Upper lobe of left lung (tissue), 6 donors: ENCODE results near the gene LOXL4. TPM values are rescaled to one million over a fixed set of nuclear protein-coding genes. Genes with fewer than 3 reads are reported as not detected.

Source experiments
- ATAC-seq, 2 donors: fragments of 200-7000 bp; cut with Tn5 transposase; one replicate each; pipeline ENCODE4 v1.9.1; 2022; ENCODE audit warnings: mild to moderate bottlenecking in 2 of 2, moderate library complexity in 2 of 2; ENCODE audit not compliant: low FRiP score in 2 of 2
- DNase-seq, 2 donors: peaks; one replicate each; pipeline ENCODE4 v3.0.0-alpha.2; 2019 to 2020
- H3K27ac ChIP-seq, 4 donors: fragments of 200-600 bp; sonication (generic); one replicate each; pipeline ENCODE4 v1.5.1; 2016 to 2019
- H3K27me3 ChIP-seq, 4 donors: fragments of 200-600 bp; sonication (generic); one replicate each; pipeline ENCODE4 v1.5.1; 2017 to 2019
- H3K36me3 ChIP-seq, 4 donors: fragments of 200-600 bp; sonication (generic); one replicate each; pipeline ENCODE4 v1.5.1; 2016 to 2019
- H3K4me1 ChIP-seq, 4 donors: fragments of 200-600 bp; sonication (generic); one replicate each; pipeline ENCODE4 v1.5.1; 2018 to 2019
- H3K4me3 ChIP-seq, 4 donors: fragments of 200-600 bp; sonication (generic); one replicate each; pipeline ENCODE4 v1.5.1; 2017 to 2019; ENCODE audit warnings: mild to moderate bottlenecking in 2 of 4, moderate library complexity in 1 of 4
- H3K9me3 ChIP-seq, 4 donors: fragments of 200-600 bp; sonication (generic); one replicate each; pipeline ENCODE4 v1.5.1; 2018 to 2019
- EP300 ChIP-seq, 4 donors: sonication (generic); formaldehyde crosslinking; IDR thresholded peaks; one replicate each; pipeline ENCODE4 v1.5.1; 2017; ENCODE audit warnings: antibody characterized with exemption in 4 of 4, control low read depth in 2 of 4
- POLR2A ChIP-seq, 4 donors: fragments of 450-650 bp; IDR thresholded peaks; one replicate each; pipeline ENCODE4 v1.5.1; 2016 to 2017; ENCODE audit warnings: antibody characterized with exemption in 4 of 4, mild to moderate bottlenecking in 2 of 4
- POLR2AphosphoS5 ChIP-seq, 2 donors: sonication (generic); formaldehyde crosslinking; IDR thresholded peaks; one replicate each; pipeline ENCODE4 v1.5.1; 2017; ENCODE audit warnings: antibody characterized with exemption in 2 of 2
- WGBS, 2 donors: methylation state at CpG; one replicate each; pipeline ENCODE4 v1.1.5; 2017 to 2018; 5-methylcytosine and 5-hydroxymethylcytosine counted together
- total RNA-seq, 6 donors: library from RNA; depleted of rRNA in 4 of 6; stranded (reverse); fragments of >200 nt in 4 of 6; gene quantifications; one replicate each; pipeline versions ENCODE4 v1.1.0 to v1.2.1, GENCODE V29; 2016 to 2021
- TF ChIP-seq, protein P1 (sequence below), 6 experiments: fragments of 450-650 bp in 4 of 6; fragments of 200-600 bp in 2 of 6; sonication (generic) in 2 of 6; IDR thresholded peaks; one replicate each; pipeline ENCODE4 v1.5.1; 2016 to 2019; ENCODE audit warnings: antibody characterized with exemption in 6 of 6
- donor health status: DM: no; HTN: no; CAD: no; lungs with moderate emphysema.
- donor health status: DM: no; HTN: yes; CAD: no; lungs with severe emphysema.

LOXL4 gene
- total RNA-seq: 1 to 10 TPM; 3.9 to 6.8 (median 5.2) TPM

DNA sequence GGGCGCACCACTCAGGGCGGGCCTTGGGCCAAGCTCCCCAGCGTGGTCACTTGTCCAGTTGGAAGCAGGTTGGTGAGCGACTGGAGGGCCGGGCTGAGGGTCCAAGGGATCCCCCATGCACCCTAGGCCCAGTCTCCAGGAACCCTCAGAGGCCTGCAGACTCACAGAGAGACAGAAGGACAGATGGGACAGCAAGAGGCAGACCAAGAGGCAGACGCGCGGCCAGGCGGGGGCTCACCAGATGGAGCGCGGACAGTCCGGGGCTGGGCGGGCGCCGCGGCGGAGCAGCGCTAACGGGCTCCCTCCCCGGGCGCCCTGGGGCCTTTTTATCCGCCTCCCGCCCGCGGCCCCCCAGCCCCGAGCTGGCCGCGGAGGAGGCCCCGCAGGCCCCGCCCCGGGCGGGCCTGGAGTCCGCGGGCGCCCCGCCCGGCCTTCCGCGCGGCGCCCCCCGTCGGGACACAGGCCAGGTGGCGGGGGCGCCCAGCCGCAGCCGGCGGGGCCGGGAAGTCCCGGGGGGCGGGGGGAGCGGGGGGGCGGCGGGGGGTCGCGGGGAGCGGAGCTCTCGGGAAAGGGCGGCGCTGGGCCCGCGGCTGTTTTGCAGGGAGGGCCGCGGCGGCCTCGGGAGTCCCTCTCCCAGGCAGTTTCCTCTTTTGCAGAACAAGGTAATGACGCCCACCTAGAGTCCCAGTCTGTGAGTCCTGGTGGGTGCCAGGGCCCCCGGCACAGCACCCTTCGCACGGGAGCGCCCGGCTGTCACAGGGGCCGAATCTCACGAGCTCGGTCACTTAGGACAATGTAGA is at the start of gene LOXL4:
LOXL4 (minus strand) TSS at position 301 of the 800 bp plus-strand sequence. CDS start 5,175 bp downstream, outside the sequence.
- H3K9me3 ChIP-seq: no peaks in the 10 kb centered on the region
- peaks cover 0 to 9% (median 0%) of the 10 kb centered on the region in 4 donors for H3K27me3 ChIP-seq
- peaks cover 16 to 26% (median 22%) of the 10 kb centered on the region in 4 donors for H3K4me1 ChIP-seq
- DNase-seq (peak in 1 of 2 donors; percentile 88), ATAC-seq (peak in 1 of 2 donors; percentile 66)
- H3K4me3 ChIP-seq: peak within 1 kb of the TSS; percentile 11 to 61 (median 55)
- H3K36me3 ChIP-seq: no peaks in the 10 kb centered on the region
- H3K27ac ChIP-seq: peak within 1 kb of the TSS; percentile 62 to 80 (median 78)
- TF ChIP-seq EP300 (IDR thresholded peaks at IDR 0.05) (no peak), POLR2A (IDR thresholded peaks at IDR 0.05) (peak in 1 of 4 donors; percentile 19)
- WGBS, 2 donors: 6 to 26% methylated on average over 11 to 49 of the region's 75 CpGs

DNA sequence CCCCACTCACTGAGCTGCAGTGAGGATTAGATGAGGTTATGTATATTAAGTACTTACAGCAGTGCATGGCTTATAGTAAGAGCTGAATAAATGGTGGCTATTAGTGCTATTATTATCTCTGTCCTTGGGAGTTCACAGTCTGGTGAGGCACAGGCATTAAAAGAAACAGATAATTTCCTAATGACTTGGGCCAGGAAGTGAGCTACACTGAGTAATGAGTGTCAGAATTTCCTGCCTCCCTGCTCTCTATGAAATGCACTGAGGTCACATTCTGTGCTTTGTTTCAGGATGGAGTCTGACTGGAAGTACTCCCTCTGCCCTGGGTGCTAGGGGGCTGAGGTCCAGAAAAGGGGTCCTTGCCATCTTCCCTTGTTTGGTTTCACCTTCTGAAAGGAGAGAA is 48.7 kb upstream of the LOXL4 start:
- Histone ChIP-seq H3K27ac (peak overlapping the region in 1 of 4 donors; percentile 15), H3K9me3 (no peaks in the 10 kb centered on the region), H3K4me1 (peaks cover 13 to 35% (median 16%) of the 10 kb centered on the region in 4 donors), H3K36me3 (no peaks in the 10 kb centered on the region), H3K27me3 (no peaks in the 10 kb centered on the region), H3K4me3 (no peak overlapping the region)
- ATAC-seq (peak in 1 of 2 donors; percentile 50), DNase-seq (no peak)
- TF ChIP-seq POLR2A (IDR thresholded peaks at IDR 0.05): no peak
- no peak for TF ChIP-seq EP300 (IDR thresholded peaks at IDR 0.05)

GRCh38 chr10:98316170-98316569 is 48.2 kb upstream of the LOXL4 start:
- Histone ChIP-seq H3K27ac (no peak overlapping the region), H3K36me3 (no peaks in the 10 kb centered on the region), H3K9me3 (no peaks in the 10 kb centered on the region), H3K4me3 (no peak overlapping the region), H3K4me1 (peaks cover 13 to 35% (median 16%) of the 10 kb centered on the region in 4 donors), H3K27me3 (no peaks in the 10 kb centered on the region)
- no peak for ATAC-seq
- 61 to 67% methylated on average over 5 of the region's 5 CpGs for WGBS, 2 donors
- no peak for TF ChIP-seq POLR2AphosphoS5 (IDR thresholded peaks at IDR 0.05)
- TF ChIP-seq POLR2A (IDR thresholded peaks at IDR 0.05): peak in 1 of 4 donors; percentile 16
- no peak for TF ChIP-seq EP300 (IDR thresholded peaks at IDR 0.05)
- TF ChIP-seq, protein P1, sequence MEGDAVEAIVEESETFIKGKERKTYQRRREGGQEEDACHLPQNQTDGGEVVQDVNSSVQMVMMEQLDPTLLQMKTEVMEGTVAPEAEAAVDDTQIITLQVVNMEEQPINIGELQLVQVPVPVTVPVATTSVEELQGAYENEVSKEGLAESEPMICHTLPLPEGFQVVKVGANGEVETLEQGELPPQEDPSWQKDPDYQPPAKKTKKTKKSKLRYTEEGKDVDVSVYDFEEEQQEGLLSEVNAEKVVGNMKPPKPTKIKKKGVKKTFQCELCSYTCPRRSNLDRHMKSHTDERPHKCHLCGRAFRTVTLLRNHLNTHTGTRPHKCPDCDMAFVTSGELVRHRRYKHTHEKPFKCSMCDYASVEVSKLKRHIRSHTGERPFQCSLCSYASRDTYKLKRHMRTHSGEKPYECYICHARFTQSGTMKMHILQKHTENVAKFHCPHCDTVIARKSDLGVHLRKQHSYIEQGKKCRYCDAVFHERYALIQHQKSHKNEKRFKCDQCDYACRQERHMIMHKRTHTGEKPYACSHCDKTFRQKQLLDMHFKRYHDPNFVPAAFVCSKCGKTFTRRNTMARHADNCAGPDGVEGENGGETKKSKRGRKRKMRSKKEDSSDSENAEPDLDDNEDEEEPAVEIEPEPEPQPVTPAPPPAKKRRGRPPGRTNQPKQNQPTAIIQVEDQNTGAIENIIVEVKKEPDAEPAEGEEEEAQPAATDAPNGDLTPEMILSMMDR (IDR thresholded peaks at IDR 0.05): no peak
- peak in 1 of 2 donors; percentile 35 for DNase-seq

DNA sequence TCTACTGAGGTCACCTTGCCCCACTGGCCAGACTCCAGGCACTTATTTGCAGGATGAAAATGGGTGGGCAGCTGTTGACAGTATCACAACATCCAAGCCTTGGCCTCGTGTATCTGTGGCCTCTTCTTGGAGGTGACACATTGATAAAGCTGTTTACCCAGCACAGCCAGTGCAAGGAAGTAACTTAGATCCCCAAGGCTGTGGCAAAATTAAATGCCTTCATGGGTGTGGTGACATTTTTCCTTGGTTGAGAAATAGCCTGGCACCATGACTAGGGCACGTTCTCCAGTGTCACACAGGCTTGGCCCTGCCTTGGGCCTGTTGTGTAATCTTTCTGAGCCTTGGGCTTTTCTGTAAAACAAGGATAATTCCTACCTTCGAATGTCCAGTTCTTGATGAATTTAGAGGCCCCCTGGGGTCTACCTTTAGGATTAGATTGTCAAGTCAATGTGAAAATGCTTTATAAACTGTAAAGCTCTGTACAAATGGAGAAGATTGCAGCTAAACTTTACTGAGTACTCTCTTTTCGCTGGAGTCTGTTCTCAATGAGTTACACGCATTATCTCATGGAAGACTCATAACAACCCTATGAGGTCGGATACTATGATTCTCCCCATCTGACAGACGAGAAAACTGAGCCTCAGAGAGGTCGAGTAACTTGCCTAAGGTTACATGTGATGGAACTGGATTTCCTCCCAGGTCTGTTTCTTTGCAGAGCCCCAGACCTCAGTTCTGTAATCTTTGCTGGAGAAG is 46.7 kb upstream of the LOXL4 start:
- peak overlapping the region in 1 of 4 donors; percentile 7 for H3K27ac ChIP-seq
- no peaks in the 10 kb centered on the region for H3K9me3 ChIP-seq
- WGBS, 2 donors: 68 to 75% methylated on average over 8 of the region's 8 CpGs
- H3K36me3 ChIP-seq: no peaks in the 10 kb centered on the region
- DNase-seq (peak in 1 of 2 donors; percentile 77), ATAC-seq (peak; percentile 26 to 74)
- peaks cover 13 to 37% (median 16%) of the 10 kb centered on the region in 4 donors for H3K4me1 ChIP-seq
- peak in 1 of 4 donors; percentile 50 for TF ChIP-seq EP300 (IDR thresholded peaks at IDR 0.05)
- TF ChIP-seq, protein P1 (IDR thresholded peaks at IDR 0.05): no peak
- no peak for TF ChIP-seq POLR2A (IDR thresholded peaks at IDR 0.05)
- peak; percentile 23 to 57 for TF ChIP-seq POLR2AphosphoS5 (IDR thresholded peaks at IDR 0.05)
- H3K27me3 ChIP-seq: no peaks in the 10 kb centered on the region
- no peak overlapping the region for H3K4me3 ChIP-seq

DNA sequence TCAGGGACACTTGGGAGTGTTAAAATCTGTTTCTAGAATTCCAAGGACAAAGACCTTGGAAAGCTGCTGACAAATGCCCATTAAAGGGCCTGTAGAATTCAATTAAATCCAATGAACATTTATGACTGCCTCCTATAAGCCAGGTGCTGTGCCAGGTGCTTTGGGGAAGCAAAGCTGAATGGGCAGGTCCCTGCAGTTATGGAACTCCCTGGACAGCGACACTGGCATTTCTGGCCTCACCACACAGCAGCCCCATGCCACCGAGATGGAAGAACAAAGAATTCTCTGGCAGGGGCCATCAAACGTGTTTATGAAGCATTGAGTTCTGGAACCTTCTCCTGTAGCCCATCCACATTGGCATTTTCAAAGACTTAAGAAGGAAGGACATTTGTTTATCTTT is 45.6 kb upstream of the LOXL4 start:
- DNase-seq (no peak), ATAC-seq (no peak)
- 76 to 86% methylated on average over 3 of the region's 3 CpGs for WGBS, 2 donors
- TF ChIP-seq EP300 (IDR thresholded peaks at IDR 0.05) (no peak), POLR2AphosphoS5 (IDR thresholded peaks at IDR 0.05) (no peak), POLR2A (IDR thresholded peaks at IDR 0.05) (no peak)
- no peaks in the 10 kb centered on the region for H3K9me3 ChIP-seq
- H3K4me3 ChIP-seq: no peak overlapping the region
- no peak overlapping the region for H3K27ac ChIP-seq
- no peaks in the 10 kb centered on the region for H3K27me3 ChIP-seq
- H3K4me1 ChIP-seq: peaks cover 13 to 43% (median 19%) of the 10 kb centered on the region in 4 donors
- H3K36me3 ChIP-seq: no peaks in the 10 kb centered on the region

GRCh38 chr10:98312822-98313221 is 44.8 kb upstream of the LOXL4 start:
- no peak for DNase-seq
- WGBS, 2 donors: 74 to 93% methylated on average over 2 to 5 of the region's 5 CpGs
- ATAC-seq: no peak
- TF ChIP-seq, protein P1 (IDR thresholded peaks at IDR 0.05): no peak
- TF ChIP-seq POLR2AphosphoS5 (IDR thresholded peaks at IDR 0.05) (no peak), POLR2A (IDR thresholded peaks at IDR 0.05) (no peak), EP300 (IDR thresholded peaks at IDR 0.05) (no peak)
- Histone ChIP-seq H3K4me3 (no peak overlapping the region), H3K27ac (no peak overlapping the region), H3K27me3 (no peaks in the 10 kb centered on the region), H3K9me3 (no peaks in the 10 kb centered on the region), H3K36me3 (no peaks in the 10 kb centered on the region), H3K4me1 (peaks cover 13 to 43% (median 19%) of the 10 kb centered on the region in 4 donors)
